Fibroblast of villous mesenchyme (primary cell): Measurements from ENCODE around the gene TMC2. TPM values are rescaled to one million over a fixed set of nuclear protein-coding genes. Genes with fewer than 3 reads are reported as not detected.

Experiments used
- DNase-seq: peaks from one replicate; pipeline ENCODE4 v3.0.0-alpha.2; 2010; ENCODE audit warnings: low read depth
- H3K4me3 ChIP-seq: 2 replicates; pipeline ENCODE4 v1.5.1; 2011; ENCODE audit warnings: low read depth, mild to moderate bottlenecking, low read length
- CTCF ChIP-seq: IDR thresholded peaks from 2 replicates; pipeline ENCODE4 v1.5.1; 2012; ENCODE audit warnings: low read depth, mild to moderate bottlenecking, low read length; ENCODE audit not compliant: insufficient read depth
- total RNA-seq: library from RNA; depleted of rRNA; stranded (reverse); fragments of >200 nt; gene quantifications from 2 replicates; pipeline ENCODE4 v1.2.3, GENCODE V29; 2012

TMC2 gene
- total RNA-seq, 1 donor = not detected

GRCh38 chr20:2616634-2617033, 80.3 kb downstream of the TMC2 start:
- DNase-seq = no peak
- TF ChIP-seq CTCF = no peak

GRCh38 chr20:2617099-2617714, 80.8 kb downstream of the TMC2 start:
- H3K4me3 ChIP-seq = no peak overlapping the region
- TF ChIP-seq CTCF = no peak
- no peak for DNase-seq

More at GRCh38 chr20:2616634-2617033, 80.3 kb downstream of the TMC2 start:
- no peak overlapping the region for H3K4me3 ChIP-seq

- TF ChIP-seq CTCF = no peak
- DNase-seq = no peak
- no peak overlapping the region for H3K4me3 ChIP-seq
These were observed 82.4 kb downstream of the TMC2 start for GRCh38 chr20:2618815-2619214.

- no peak for DNase-seq
- no peak for TF ChIP-seq CTCF
- no peak overlapping the region for H3K4me3 ChIP-seq
These were observed 83.0 kb downstream of the TMC2 start for GRCh38 chr20:2619337-2619736.

DNA sequence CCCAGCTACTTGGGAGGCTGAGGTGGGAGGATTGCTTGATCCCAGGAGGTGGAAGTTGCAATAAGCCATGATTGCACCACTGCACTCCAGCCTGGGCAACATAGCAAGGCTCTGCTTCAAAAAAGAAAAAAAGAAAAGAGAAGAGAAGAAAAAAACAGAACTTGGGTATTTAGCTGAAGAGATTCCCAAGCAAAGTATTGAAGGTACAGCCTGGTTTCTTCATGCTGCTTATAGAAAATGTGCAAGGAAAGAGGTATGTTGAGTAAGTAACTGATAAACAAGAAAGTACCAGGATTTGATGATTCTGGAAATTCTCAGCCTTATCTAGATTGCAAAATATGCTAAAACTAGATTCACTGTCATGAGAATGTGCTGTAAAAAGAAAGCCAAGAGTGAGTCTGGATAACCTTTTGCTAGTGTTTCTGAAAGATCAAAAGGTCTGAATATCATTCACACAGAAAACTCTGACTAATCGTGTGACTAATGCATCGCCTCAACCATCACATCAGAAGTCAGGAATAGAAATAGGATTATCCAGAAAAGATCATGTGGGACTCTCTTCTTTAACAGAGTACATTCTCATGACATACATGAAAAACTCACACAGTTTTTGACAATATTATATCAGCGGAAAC, 83.7 kb downstream of the TMC2 start:
- DNase-seq = peak; percentile 56
- TF ChIP-seq CTCF = no peak
- H3K4me3 ChIP-seq = no peak overlapping the region

DNA sequence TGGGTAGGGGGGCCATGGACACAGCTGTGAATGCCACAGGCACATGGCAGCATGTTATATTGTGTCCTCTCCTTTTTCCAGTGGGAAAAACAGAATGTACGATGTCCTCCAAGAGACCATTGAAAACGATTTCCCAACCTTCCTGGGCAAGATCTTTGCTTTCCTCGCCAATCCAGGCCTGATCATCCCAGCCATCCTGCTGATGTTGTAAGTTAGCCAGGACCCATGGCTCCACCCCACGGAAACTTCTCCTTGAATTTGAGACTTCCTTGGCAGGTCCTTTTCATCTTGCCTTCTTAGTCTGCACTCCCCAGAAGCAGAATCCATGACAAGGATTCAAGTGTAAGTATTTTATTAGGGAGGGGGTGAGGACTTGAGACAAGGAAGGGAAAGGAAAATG, 87.8 kb downstream of the TMC2 start:
- no peak overlapping the region for H3K4me3 ChIP-seq
- no peak for DNase-seq
- TF ChIP-seq CTCF = no peak
